IPS-18a (cell line): Measurements from ENCODE around the gene MUC2.

Experiments used
- H3K27ac ChIP-seq: one replicate; pipeline ENCODE4 v1.5.1; 2013; ENCODE audit warnings: low read length
- H3K27me3 ChIP-seq: one replicate; pipeline ENCODE4 v1.6.1; 2013; ENCODE audit warnings: mild to moderate bottlenecking, low read length; ENCODE audit not compliant: control insufficient read depth, insufficient read depth
- H3K36me3 ChIP-seq: one replicate; pipeline ENCODE4 v1.6.1; 2013; ENCODE audit warnings: low read depth, low read length; ENCODE audit not compliant: control insufficient read depth
- H3K4me1 ChIP-seq: one replicate; pipeline ENCODE4 v1.6.1; 2013; ENCODE audit warnings: low read depth, low read length; ENCODE audit not compliant: control insufficient read depth
- H3K4me3 ChIP-seq: one replicate; pipeline ENCODE4 v1.5.1; 2013; ENCODE audit warnings: low read length
- H3K9ac ChIP-seq: one replicate; pipeline ENCODE4 v1.6.1; 2013; ENCODE audit warnings: mild to moderate bottlenecking, low read length, moderate library complexity
- H3K9me3 ChIP-seq: one replicate; pipeline ENCODE4 v1.6.1; 2013; ENCODE audit warnings: low read depth, low read length; ENCODE audit not compliant: control insufficient read depth

Gene MUC2

GRCh38 chr11:1087961-1088926, 13.6 kb downstream of the MUC2 start:
- Histone ChIP-seq H3K4me1 (no peaks in the 10 kb centered on the region), H3K9me3 (no peaks in the 10 kb centered on the region), H3K9ac (no peak overlapping the region), H3K36me3 (no peaks in the 10 kb centered on the region), H3K27me3 (no peaks in the 10 kb centered on the region), H3K4me3 (no peak overlapping the region), H3K27ac (no peak overlapping the region)

GRCh38 chr11:1088927-1089737, 14.5 kb downstream of the MUC2 start:
- Histone ChIP-seq H3K4me3 (no peak overlapping the region), H3K9me3 (no peaks in the 10 kb centered on the region)

GRCh38 chr11:1089738-1090599, 15.3 kb downstream of the MUC2 start:
- no peaks in the 10 kb centered on the region for H3K4me1 ChIP-seq
- no peak overlapping the region for H3K4me3 ChIP-seq
- no peaks in the 10 kb centered on the region for H3K27me3 ChIP-seq
- H3K36me3 ChIP-seq, result no peaks in the 10 kb centered on the region
- no peak overlapping the region for H3K9ac ChIP-seq
- H3K27ac ChIP-seq, result no peak overlapping the region
- H3K9me3 ChIP-seq, result no peaks in the 10 kb centered on the region

More at GRCh38 chr11:1088927-1089737, 14.5 kb downstream of the MUC2 start:
- Histone ChIP-seq H3K9ac (no peak overlapping the region), H3K36me3 (no peaks in the 10 kb centered on the region), H3K27ac (no peak overlapping the region), H3K4me1 (no peaks in the 10 kb centered on the region), H3K27me3 (no peaks in the 10 kb centered on the region)

- Histone ChIP-seq H3K27me3 (no peaks in the 10 kb centered on the region), H3K9ac (no peak overlapping the region), H3K36me3 (no peaks in the 10 kb centered on the region), H3K9me3 (no peaks in the 10 kb centered on the region), H3K4me3 (no peak overlapping the region), H3K4me1 (no peaks in the 10 kb centered on the region), H3K27ac (no peak overlapping the region)
Observed at GRCh38 chr11:1090600-1091331, 16.1 kb downstream of the MUC2 start.

- Histone ChIP-seq H3K36me3 (no peaks in the 10 kb centered on the region), H3K4me1 (no peaks in the 10 kb centered on the region), H3K27me3 (no peaks in the 10 kb centered on the region), H3K9ac (no peak overlapping the region), H3K9me3 (no peaks in the 10 kb centered on the region), H3K27ac (no peak overlapping the region), H3K4me3 (no peak overlapping the region)
Observed at GRCh38 chr11:1091332-1092083, 16.8 kb downstream of the MUC2 start.

- Histone ChIP-seq H3K27me3 (no peaks in the 10 kb centered on the region), H3K9ac (no peak overlapping the region), H3K4me1 (no peaks in the 10 kb centered on the region), H3K27ac (no peak overlapping the region), H3K36me3 (no peaks in the 10 kb centered on the region), H3K9me3 (no peaks in the 10 kb centered on the region), H3K4me3 (no peak overlapping the region)
Observed at GRCh38 chr11:1092145-1092670, 17.5 kb downstream of the MUC2 start.

GRCh38 chr11:1092919-1093318, 18.2 kb downstream of the MUC2 start:
- no peaks in the 10 kb centered on the region for H3K36me3 ChIP-seq

GRCh38 chr11:1099519-1100355, 25.1 kb downstream of the MUC2 start:
- Histone ChIP-seq H3K4me3 (no peak overlapping the region), H3K27ac (no peak overlapping the region), H3K9me3 (no peaks in the 10 kb centered on the region), H3K4me1 (no peaks in the 10 kb centered on the region), H3K27me3 (no peaks in the 10 kb centered on the region), H3K36me3 (no peaks in the 10 kb centered on the region), H3K9ac (no peak overlapping the region)

More at GRCh38 chr11:1092919-1093318, 18.2 kb downstream of the MUC2 start:
- H3K9ac ChIP-seq, result no peak overlapping the region
- no peak overlapping the region for H3K4me3 ChIP-seq
- no peak overlapping the region for H3K27ac ChIP-seq
- no peaks in the 10 kb centered on the region for H3K27me3 ChIP-seq
- H3K4me1 ChIP-seq, result no peaks in the 10 kb centered on the region
- H3K9me3 ChIP-seq, result no peaks in the 10 kb centered on the region

- H3K9me3 ChIP-seq, result no peaks in the 10 kb centered on the region
- H3K27me3 ChIP-seq, result no peaks in the 10 kb centered on the region
- H3K36me3 ChIP-seq, result no peaks in the 10 kb centered on the region
- no peak overlapping the region for H3K4me3 ChIP-seq
- H3K27ac ChIP-seq, result no peak overlapping the region
- no peaks in the 10 kb centered on the region for H3K4me1 ChIP-seq
- H3K9ac ChIP-seq, result no peak overlapping the region
Observed at GRCh38 chr11:1100417-1101245, 26.0 kb downstream of the MUC2 start.
